ENCODE measurements around the gene AMZ1.
"Not testable (repeated sequence)": the region's sequence is repeated elsewhere in the genome, so short reads cannot be mapped to it uniquely, and the experiment has no call there.

Gene AMZ1

DNA sequence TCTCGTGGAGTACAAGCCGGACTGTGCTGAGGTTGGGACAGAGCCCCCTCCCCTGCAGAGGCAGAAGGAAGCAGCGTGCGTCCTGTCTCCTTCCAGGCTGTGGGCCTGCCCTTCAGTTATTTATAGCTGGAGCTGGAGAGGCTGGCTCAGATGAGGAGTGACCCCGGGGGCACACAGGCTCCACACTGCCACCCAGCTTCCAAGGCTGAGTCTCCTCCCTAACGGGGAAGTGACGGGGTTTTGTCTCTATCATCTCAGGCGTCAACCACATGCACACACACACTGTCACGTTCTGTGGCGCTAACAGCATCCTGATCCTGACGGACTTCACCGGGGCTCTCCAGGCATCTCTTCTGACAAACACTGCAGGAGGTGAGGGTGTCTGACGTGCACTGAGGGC is 25.4 kb downstream of the AMZ1 start:
- DNase-seq (ENCODE audit: low spot score): no peak

DNA sequence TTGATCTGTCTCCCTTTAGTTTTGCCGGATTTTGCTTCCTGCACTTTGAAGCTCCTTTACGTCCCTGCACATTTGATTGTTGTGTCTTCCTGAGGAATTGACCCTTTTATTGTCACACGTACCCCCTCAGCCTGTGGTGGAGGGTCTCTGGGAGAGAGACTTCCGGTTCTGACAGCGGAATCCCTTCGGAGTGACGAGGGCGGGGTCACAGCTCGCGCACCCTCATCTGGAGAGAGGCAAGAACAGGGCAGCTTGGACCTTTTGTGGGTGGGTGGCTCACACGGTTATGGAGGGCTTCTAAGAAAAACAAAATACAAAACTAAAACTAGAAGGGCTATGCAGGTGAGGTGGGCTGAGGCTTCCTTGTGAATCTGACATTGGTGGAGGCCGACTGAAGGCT is 26.0 kb downstream of the AMZ1 start:
- DNase-seq (ENCODE audit: low spot score): no peak

DNA sequence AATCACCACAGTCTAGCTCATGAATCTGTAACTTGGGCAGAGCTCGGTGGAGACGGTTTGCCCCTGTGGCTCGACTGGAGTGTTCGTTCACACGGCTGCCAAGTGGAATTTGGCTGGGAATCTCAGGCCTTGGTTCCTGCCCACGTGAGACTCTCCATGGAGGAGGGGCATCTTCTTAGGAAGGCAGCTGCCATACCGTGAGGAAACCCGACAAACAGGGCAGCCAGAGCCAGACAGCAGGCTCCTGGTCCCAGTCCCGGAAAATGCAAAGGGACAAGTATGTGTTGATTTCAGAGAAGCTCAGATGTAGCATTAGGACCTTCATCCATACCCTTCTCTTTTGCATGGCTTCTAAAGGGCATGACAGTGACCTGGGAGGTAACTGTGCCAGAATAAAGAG is 26.6 kb downstream of the AMZ1 start:
- no peak for DNase-seq (ENCODE audit: low spot score)

DNA sequence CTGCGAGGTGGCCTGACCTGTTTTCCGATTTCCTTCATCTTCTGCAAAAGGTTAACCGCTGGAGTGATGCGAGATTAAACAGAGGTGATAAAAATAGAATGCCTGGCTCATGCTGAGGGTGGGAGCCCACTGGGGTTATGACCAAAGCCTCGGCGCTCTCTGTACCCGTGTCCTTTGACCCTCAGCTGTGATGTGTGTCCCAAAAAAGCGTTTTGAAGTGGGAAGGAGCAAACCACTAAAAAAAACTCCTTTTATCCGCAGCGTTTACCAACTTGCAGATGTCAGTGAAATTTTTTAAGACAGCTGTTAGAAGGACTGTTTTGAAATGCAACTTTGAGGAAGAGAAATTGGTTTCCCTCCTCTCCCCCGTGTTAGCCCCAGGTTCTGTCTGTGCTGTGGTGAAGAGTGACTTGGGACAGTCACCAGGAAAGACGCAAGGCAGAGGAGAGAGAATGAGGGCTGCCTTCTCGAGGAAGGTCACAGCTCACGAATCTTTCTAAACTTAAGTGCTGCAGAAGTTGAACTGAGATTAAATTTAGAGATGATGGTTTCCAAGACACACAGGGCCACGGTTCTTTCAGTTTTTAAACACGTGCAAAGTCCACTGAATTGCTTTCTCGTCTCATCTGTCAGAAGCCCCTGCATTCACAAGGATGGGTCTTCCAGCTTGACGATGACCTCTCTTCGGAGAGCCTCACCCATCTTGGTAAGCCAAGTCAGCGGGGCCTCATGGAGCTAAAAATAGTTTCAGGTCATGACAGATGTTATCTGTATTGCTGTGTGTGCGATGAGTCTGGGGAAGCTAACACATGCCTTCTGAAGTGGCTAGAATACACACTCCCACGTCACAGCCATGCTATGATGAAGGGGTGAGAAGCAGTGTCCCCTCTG is 27.6 kb downstream of the AMZ1 start:
- DNase-seq (ENCODE audit: low spot score): peak; percentile 80

DNA sequence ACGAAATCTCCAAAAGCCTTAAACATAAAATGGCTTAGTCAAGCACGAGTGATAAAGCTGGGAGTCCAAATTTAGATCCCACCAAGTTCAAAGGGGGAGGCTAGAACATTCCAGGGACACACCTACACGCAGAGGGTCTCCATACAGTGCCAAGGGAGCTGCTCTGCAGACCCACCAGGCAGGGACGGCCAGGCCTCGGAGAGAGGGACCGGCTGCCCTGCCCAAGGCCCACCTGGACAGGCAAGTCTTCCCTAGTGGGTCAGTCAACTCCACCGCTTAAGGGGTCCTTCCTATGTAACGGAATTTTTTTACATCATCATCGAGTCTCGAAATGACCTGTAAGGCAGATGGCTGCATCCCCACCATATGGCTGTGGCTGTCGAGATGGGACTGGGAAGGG is 28.5 kb downstream of the AMZ1 start:
- no peak for DNase-seq (ENCODE audit: low spot score)

DNA sequence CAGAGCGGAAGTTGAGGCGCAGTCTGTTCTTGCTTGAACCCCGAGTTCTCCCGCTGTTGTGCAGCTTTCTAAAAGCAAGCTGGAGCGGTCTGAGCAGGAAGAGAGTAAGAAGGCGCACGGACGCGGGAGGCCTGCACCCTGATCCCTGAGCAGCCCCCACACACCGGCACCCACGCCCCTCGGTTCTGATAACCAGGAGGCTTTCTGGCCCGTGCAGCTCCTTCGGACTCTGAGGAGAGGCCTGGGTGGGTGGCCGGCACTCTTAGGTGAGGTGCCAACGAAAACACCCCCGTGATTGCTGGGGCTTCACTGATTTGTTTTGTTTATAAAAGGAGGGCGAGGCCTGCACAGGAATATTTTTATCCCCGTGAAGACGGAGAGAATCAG is 28.9 kb downstream of the AMZ1 start:
- DNase-seq (ENCODE audit: low spot score): no peak

DNA sequence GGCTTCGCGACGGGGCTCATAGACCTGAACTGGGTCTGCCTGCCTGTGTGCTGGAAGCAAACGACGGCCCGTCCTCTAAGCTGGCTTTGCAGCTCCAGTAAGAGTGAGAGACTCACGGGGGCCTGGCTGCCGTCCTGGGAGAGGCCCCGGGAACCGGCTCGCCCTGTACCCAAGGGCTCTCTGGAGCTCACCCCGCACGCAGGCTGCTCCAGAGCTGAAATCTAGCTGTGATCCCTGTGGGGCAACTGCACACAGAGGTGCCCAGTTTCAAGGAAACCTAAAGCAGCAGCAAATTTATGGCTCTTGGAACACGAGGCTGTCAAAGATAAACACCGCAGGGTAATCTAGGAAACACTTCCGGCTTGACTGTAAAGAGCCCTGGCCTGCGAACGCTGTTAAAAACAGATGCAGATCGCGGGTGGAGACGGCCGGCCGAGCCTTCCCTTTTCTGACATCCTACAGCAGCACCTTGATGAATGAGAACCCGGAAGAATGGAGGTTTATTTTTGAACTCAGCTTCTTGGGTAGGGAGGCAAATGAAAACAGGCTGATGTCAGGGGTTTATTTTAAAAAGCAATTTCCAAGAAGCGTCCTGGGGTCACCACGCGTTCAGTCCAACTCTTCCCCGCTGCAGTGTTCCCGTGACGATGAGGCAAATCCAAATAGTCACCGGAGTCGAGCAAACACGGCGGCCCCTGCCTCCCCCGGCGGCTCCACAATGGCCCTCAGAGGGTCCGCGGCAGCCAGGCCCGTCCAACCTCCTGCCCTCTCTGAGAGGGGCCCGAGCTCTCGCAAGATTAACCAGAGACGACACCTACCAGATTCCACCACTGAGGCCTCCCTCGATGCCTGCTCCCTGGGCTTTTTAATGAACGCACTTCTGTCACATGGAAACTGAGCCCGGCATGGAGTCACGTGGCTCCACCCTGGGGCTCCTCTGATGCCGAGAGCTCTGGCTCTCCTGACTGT is 29.6 kb downstream of the AMZ1 start:
- peak; percentile 67 for DNase-seq (ENCODE audit: low spot score)

DNA sequence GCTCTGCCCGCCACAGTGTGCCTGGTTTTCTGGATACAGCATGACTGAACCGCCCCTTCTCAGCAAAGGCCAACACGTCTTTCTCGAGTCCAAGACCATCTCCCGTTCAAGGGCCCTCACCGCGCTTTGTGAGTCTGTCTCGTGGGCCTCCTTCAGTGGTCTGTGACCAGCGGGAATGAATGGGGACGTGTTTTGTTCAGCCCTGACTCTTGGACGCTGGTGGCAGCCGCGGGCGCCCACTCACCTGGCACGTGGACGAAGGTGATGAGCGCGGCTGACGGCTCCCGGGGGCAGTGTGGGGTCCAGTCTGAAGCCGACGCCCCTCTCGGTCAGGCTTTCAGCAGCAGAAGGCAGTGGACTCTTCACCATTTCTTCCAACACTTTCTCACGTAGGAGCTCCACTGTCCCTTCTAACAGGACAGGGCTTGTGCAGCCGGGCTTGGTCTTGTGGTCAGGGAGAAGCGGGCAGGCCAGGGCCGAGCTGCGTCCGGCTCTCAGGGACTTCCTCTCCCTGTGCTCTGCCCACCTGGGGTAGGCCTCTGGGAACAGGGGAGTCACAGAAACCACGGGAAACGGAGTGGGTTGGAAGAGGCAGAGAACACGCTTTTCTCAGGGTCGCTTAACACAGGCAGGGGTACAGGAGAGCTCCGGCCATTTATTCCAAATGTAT is 30.4 kb downstream of the AMZ1 start:
- DNase-seq (ENCODE audit: low spot score): no peak

DNA sequence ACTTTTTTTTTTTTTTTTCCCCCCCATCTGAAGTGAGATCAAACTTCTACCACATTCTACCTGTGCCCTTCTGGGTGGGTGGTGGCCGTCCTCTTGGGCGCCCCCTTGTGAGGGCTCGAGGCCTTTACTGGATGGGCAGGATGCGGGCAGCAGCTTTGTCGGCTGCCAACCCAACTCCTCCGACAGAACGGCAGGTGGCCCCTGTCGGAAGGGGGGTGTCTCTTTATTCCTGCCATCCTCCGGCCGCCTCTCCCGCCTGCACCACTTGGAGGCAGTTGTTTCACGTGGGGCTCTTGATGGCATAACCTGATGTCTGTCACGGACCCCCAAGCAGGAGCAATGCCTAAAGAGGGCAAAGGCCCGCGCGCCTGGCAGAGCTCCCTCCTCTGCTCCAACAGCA is 31.0 kb downstream of the AMZ1 start:
- no peak for DNase-seq (ENCODE audit: low spot score)

DNA sequence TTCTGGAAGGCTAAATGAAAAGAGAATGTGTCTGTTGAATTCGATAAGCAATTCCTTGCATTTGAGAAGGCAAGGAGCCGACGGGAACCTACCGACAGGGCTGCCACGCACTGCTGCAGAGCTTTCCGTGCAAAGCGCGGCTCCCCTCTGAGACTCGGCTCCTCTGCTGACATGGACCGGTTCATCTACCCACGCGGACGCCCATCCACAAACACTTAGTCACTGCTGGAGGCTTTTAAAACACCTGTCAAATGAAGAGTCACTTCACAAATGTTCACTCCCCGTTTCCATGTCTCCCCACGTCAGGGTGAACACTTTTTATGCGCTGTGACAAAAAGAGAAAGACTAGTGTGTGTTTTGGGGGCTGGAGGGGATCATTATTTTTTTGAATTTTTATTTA is 32.0 kb downstream of the AMZ1 start:
- DNase-seq (ENCODE audit: low spot score): no peak

DNA sequence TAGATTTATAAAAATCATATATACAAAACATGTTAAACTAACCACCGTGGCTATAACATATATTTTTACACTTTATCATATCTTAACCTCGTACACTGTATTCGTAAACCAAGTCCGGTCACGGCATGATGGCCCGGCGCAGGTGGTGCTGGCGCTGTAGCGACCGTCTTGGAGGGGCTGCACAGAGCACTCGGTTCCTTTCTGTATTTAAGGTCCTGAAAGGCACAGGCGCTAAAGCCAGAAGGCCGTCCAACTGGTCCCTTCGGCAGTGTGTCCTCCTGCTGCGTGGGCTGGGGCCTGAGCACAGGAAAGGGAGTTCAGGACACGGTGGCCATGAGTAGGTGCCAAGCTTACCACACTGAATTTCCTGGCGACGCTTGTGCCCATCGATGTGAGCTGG is 33.8 kb downstream of the AMZ1 start:
- DNase-seq (ENCODE audit: low spot score): no peak

DNA sequence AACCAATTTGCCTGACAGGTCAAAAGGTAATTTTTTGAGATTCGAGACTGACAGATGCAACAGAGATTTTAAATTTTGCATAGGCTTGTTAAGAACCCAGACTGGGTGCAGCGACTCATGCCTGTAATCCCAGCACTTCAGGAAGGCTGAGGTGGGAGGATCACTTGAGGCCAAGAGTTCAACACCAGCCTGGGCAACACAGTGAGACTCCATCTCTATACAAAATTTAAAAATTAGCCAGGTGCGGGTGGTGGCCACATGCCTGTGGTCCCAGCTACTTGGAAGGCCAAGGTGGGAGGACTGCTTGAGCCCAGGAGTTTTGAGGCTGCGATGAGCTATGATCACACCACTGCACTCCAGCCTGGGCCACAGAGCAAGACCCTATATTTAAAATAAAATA is 34.6 kb downstream of the AMZ1 start:
- no peak for DNase-seq (ENCODE audit: low spot score)

DNA sequence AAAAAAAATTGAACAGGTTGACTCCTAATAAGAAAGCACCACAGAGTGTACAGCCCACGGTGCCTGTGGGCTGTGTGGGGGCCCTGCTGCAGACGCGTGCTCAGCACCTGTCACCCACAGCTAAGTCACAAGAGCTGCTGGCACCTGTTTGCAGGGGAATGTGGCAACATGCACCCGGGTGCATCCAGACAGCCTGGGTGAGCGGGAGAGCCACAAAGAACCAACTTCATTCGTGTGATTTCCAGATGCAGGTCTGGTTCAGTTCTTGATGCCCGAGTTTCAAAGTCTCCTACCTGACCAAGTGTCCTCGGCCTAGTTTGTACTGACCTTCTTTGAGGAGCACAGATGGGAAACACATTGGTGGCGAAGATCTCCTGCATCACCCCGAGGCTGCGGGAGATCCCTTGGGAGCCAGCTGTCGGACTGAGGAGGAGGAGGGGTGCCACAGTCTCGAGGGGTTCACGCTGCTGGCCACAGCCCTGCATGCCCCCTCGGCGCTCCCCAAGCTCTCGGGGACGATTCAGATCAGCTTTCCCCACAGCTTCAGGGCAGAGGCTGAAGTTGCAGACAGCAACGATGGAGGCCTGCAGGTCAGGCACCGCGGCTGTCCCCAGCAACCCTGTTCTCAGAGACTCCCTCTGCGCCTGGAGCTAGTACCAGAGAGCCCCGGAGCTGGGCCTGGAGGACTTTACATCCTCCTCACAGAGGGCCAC is 35.3 kb downstream of the AMZ1 start:
- DNase-seq (ENCODE audit: low spot score): no peak

DNA sequence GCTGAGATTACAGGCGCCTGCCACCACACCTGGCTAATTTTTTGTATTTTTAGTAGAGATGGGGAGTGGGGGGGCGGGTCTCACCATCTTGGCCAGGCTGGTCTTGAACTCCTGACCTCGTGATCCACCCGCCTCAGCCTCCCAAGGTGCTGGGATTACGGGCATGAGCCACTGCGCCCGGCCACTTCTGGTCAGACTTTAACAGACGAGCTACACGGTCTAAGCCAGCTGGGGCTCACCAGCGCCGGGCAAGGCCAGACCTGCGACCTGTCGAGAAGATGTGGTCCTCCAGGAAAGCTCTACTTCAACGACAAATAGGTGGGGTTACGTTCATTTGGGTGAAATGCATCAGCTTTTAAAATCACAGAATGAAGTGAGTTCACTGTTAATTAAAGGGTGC is 36.0 kb downstream of the AMZ1 start:
- DNase-seq (ENCODE audit: low spot score): not testable (repeated sequence)

DNA sequence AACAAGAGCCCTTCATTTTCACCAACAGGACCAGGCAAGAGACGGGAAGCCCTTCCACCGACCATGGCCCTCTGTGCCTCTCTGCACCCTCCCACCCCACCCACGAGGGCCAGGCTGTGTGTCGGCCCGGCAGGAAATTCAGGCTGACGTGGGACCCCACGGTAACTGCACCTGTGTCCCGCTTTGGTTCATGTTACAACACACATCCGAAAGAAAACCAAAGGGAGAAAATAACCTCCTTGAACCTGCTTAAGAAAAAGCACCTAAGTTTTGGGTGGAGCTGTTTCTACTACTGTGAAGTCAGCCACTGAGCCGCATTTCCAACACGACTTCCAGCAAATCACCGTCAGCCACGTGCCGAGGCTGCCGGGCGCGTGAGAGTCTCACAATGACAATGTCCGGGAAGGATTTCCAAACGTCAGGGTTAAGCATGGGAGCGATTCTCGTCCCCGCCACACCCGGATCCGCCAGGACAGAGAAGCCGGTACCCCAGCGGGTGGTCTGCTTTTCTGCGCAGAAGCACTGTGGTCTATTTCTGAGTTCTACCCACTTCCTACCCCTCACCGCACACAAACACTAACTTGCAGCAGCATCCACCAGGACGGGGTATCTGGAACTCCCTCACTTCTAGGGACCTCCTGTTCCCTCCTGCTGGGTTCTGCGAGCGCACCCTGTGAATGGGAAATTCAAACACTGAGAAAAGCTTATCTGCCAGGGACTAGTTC is 36.6 kb downstream of the AMZ1 start:
- DNase-seq (ENCODE audit: low spot score): no peak

DNA sequence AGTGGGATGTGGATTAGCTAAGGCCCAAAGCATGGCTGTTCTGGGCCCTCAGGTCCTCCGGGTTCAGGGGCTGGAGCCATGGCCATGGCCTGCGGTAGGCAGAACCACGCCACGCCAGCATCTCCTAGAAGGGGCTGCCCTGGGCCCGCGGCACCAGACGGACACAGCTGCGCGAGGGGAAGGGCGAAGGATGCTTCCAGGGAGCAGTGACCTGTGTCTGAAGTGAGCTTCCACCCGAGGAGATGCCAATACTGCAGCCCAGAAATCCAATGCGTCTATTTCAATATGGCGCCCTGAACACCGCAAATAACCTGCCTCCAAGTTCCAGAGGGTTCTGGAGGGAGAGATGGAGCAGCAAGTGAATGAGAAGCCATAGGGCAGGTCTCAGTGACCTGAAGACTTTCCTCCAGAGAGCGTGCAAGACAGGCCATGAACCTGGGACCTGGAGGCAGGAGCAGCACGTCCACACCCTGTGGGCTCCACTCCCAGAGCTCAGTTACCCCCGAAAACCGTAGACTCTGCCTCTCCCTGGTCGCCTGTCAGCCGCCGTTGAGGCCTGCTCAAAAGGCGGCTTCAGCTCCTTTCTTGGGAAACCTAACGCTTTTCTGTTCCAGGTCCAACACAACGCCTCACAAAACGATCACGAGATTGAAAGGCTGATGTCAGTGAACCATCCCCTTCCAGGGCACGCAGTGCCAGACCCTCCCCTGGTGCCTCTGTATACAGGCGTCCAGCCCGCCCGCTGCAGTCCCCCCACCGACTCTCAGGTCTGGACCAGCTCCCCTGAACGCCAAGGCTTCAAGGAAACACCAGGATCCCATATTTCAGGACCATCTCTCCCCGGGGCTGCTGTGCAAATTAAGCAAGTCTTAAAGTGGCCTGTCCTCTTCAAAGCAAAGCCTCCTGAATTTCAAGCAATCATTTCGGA is 37.4 kb downstream of the AMZ1 start:
- no peak for DNase-seq (ENCODE audit: low spot score)

DNA sequence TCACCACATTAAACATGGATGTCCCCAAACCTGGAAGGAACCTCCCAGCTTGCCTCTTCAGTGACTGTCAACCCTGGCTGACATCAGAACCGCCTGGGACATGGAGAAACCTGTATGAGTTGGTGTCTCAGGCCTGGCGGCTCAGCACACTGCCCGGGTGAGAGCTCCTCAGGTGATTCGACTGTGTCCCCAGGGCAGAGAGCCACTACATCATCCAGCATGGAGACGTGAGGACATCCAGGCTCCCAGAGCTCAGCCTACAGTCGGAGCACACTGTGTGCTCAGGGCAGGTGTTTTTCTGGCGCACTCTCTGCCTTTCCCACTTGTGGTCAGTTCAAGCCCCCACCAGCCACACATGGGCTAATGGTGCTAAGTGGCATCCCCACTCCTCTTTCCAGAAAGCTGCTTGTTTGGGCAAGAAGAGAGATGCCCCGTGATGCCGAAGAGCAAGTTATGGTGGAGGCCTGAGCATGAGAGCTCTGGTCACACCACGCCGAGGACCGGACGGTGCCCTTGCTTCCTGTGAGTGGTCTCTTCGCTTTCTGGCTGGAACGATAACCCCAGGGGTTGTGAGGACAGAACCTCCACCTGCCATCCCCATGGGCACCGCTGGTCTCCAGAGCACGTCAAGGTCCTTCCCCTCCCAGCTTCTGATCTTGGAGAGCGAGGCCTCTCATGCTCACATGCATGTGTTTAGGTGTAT is 38.5 kb downstream of the AMZ1 start:
- no peak for DNase-seq (ENCODE audit: low spot score)

DNA sequence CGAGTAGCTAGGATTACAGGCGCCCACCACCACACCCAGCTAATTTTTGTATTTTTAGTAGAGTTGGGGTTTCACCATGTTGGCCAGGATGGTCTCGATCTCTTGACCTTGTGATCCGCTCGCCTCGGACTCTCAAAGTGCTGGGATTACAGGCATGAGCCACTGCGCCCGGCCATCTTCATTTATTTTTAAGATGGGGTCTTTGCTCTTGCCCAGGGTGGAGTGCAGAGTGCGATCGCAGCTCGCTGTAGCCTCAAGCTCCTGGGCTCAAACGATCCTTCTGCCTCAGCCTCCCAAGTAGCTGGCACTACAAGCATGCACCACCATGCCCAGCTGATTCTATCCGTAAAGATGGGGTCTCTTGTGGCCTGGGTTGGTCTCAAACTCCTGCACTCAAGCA is 39.2 kb downstream of the AMZ1 start:
- DNase-seq (ENCODE audit: low spot score): not testable (repeated sequence)

DNA sequence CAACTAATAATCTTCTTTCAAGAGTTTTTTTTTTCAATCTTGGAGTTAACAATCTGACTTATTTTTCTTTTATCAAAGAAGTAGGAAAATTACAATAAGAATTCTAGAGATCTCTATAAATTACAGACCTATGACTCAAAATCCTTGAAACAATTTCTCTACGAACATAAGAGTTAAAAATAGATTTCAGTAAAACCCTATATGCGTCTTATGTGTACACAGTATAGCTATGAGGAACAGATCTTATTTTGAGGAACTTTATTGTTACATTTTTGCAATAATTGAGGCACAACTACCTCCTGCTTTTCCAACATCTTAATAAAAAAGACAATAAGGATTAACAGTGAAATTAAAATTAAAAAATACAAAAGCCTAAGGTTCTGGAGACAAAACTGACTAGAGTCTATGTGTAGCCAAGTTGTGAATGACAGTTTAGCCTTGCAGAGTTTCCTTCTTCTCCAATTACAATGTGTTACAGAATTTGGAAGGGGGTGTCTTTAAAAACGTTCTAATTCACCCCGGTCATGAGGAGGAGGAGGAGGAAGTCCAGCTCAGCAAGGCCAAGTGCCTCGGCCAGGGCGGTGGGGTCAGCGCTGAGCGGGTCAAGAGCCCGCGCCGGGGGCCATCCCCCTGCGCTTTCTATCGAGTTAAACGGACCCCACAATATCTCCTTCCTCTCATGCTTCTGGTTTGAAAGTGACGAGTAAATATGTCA is 40.5 kb downstream of the AMZ1 start:
- DNase-seq (ENCODE audit: low spot score): no peak

Data from hepatic stellate cell (primary cell).